PC-9 (cell line): Measurements from ENCODE around the gene NANOS3. TPM values are rescaled to one million over a fixed set of nuclear protein-coding genes. Genes with fewer than 3 reads are reported as not detected.

Source experiments
- BruUV-seq: library from RNA; stranded (reverse); fragments of 400-500 nt; replicated peaks from 2 replicates; lab custom pipeline; 2021; lab: Mats Ljungman, UMichigan
- CTCF ChIA-PET: fragments of 300-600 bp; sonication (Branson Sonifier 250); formaldehyde crosslinking; loops from one replicate; lab custom pipeline; 2022; ENCODE audit warnings: antibody characterized with exemption; lab: Charles Lee
- POLR2A ChIA-PET: fragments of 300-600 bp; sonication (Branson Sonifier 250); formaldehyde crosslinking; loops from one replicate; lab custom pipeline; 2022; ENCODE audit warnings: antibody characterized with exemption; ENCODE audit not compliant: unreplicated experiment; lab: Charles Lee
- DNase-seq, 2 experiments: peaks; one replicate each; pipeline versions ENCODE4 v3.0.0 to v3.0.0-alpha.2; 2015 to 2022; ENCODE audit warnings: mixed read lengths in 1 of 2
- H2AFZ ChIP-seq: fragments of 200-600 bp; sonication (generic); 2 replicates; pipeline ENCODE4 v1.8.1; 2017; ENCODE audit warnings: antibody characterized with exemption
- H3F3A ChIP-seq: fragments of 200-600 bp; sonication (generic); 2 replicates; pipeline ENCODE4 v1.8.1; 2017; ENCODE audit warnings: antibody characterized with exemption, mild to moderate bottlenecking, low read depth; ENCODE audit not compliant: insufficient read depth
- H3K27ac ChIP-seq: fragments of 200-600 bp; sonication (generic); 2 replicates; pipeline ENCODE4 v1.6.1; 2016; ENCODE audit warnings: mixed run types
- H3K27me3 ChIP-seq: fragments of 200-600 bp; sonication (generic); 2 replicates; pipeline ENCODE4 v1.6.1; 2016; ENCODE audit warnings: low read depth, mixed run types; ENCODE audit not compliant: insufficient read depth
- H3K36me3 ChIP-seq: fragments of 200-600 bp; sonication (generic); 2 replicates; pipeline ENCODE4 v1.6.1; 2016; ENCODE audit warnings: low read depth, mixed run types
- H3K4me1 ChIP-seq: fragments of 200-600 bp; sonication (generic); replicated peaks from 2 replicates; pipeline ENCODE4 v1.6.1; 2016; ENCODE audit warnings: mixed run types; ENCODE audit not compliant: insufficient read depth
- H3K4me2 ChIP-seq: fragments of 200-600 bp; sonication (generic); 2 replicates; pipeline ENCODE4 v1.6.1; 2017; ENCODE audit warnings: mixed run types
- H3K4me3 ChIP-seq: fragments of 200-600 bp; sonication (generic); 2 replicates; pipeline ENCODE4 v1.6.1; 2016; ENCODE audit warnings: mixed run types
- H3K79me2 ChIP-seq: fragments of 200-600 bp; sonication (generic); 2 replicates; pipeline ENCODE4 v1.6.1; 2017; ENCODE audit warnings: low read depth, mixed run types
- H3K9me2 ChIP-seq: fragments of 200-600 bp; sonication (generic); 2 replicates; pipeline ENCODE4 v1.8.1; 2017; ENCODE audit warnings: mild to moderate bottlenecking; ENCODE audit not compliant: insufficient read depth
- H3K9me3 ChIP-seq: fragments of 200-600 bp; sonication (generic); 2 replicates; pipeline ENCODE4 v1.8.1; 2016; ENCODE audit warnings: low read depth; ENCODE audit not compliant: insufficient read depth
- H4K20me1 ChIP-seq: fragments of 200-600 bp; sonication (generic); 2 replicates; pipeline ENCODE4 v1.8.1; 2017; ENCODE audit not compliant: insufficient read depth
- EZH2 ChIP-seq: fragments of 200-600 bp; sonication (generic); IDR thresholded peaks from 2 replicates; pipeline ENCODE4 v1.8.0; 2017; ENCODE audit warnings: antibody characterized with exemption, low read depth
- intact Hi-C: fragments of 100-400 bp; cut with micrococcal nuclease; formaldehyde crosslinking; loops from one replicate; pipeline ENCODE4 v1.10.0; 2022; ENCODE audit not compliant: unreplicated experiment
- total RNA-seq: library from RNA; stranded (reverse); gene quantifications from 2 replicates; pipeline ENCODE4 v1.2.3, GENCODE V29; 2021
- TF ChIP-seq, protein P1 (sequence below): fragments of 200-600 bp; sonication (generic); conservative IDR thresholded peaks from 2 replicates; pipeline ENCODE4 v1.6.1; 2017; ENCODE audit warnings: mixed run types, antibody characterized with exemption, mild to moderate bottlenecking, moderate library complexity

NANOS3 gene
- total RNA-seq, 1 experiment from 2014 or later, result 2.1 TPM

DNA sequence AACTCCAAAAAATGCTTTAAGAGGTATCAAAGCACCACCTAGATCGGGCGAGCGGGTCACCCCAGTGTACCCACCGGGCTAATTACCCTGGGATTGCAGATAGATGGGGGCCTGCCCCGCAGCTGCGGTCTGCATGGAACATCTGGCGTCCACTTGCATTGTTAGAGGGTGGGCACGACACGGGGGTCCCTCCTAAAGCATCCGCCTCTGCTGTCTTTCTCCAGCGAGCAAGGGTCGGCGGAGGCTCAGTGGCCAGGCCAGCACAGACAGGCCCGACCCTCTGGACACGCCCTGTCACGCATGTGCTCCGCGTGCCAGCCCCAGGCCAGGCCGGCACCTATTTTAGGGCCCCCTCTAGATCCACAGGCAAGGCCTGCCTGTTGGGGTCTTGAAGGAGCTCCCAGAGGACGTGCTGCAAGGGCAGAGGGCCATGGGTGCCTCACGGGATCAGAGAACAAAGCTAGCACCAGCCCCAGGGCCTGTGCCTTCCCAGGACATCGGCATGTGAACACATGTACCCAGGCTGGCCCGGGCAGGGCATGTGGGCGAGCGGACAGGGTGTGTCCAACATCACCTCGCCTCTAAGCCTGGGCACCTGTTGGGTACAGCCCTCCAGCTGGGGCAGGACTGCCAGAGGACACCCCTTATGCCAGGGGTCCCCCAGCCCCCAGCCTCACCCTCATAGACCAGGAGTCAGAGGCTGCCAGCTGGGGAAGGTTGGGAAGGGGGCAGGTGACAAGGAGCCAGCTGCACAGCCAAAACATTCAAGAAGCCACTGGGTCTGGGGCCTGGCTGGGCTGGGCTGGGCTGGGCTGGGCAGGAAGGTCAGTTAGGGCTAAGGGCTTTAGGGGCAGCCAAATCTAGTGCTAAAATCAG is 35.6 kb upstream of the NANOS3 start:
- Histone ChIP-seq H3K4me2 (peak overlapping the region; percentile 100), H3K4me3 (peak overlapping the region; percentile 61), H2AFZ (no peak overlapping the region), H3K79me2 (peaks cover 67% of the 10 kb centered on the region), H3K9me2 (no peaks in the 10 kb centered on the region), H3K27ac (peak overlapping the region; percentile 97), H3K36me3 (peaks cover 7% of the 10 kb centered on the region), H3K4me1 (peaks cover 71% of the 10 kb centered on the region), H3F3A (peaks cover 81% of the 10 kb centered on the region), H4K20me1 (peaks cover 35% of the 10 kb centered on the region), H3K27me3 (no peaks in the 10 kb centered on the region), H3K9me3 (no peaks in the 10 kb centered on the region)
- POLR2A ChIA-PET, result interaction anchor here (0.5 to 1.9 kb wide), 8 partner anchors 10 to 221 kb away, joined by 3 to 20 read pairs (median 6); partner anchors contain the start of gene PALM3
- no peak for TF ChIP-seq EZH2
- TF ChIP-seq, protein P1, sequence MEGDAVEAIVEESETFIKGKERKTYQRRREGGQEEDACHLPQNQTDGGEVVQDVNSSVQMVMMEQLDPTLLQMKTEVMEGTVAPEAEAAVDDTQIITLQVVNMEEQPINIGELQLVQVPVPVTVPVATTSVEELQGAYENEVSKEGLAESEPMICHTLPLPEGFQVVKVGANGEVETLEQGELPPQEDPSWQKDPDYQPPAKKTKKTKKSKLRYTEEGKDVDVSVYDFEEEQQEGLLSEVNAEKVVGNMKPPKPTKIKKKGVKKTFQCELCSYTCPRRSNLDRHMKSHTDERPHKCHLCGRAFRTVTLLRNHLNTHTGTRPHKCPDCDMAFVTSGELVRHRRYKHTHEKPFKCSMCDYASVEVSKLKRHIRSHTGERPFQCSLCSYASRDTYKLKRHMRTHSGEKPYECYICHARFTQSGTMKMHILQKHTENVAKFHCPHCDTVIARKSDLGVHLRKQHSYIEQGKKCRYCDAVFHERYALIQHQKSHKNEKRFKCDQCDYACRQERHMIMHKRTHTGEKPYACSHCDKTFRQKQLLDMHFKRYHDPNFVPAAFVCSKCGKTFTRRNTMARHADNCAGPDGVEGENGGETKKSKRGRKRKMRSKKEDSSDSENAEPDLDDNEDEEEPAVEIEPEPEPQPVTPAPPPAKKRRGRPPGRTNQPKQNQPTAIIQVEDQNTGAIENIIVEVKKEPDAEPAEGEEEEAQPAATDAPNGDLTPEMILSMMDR, result no peak
- DNase-seq, result peak in 1 of 2 experiments; percentile 63
- CTCF ChIA-PET, result interaction anchor here (0.5 to 0.9 kb wide), 2 partner anchors 21 to 1368 kb away, joined by 3 read pairs; no protein-coding TSS in a partner anchor
- intact Hi-C loops, result loop anchor here (10.0 kb wide), 1 partner anchor 1057 kb away; no protein-coding TSS in a partner anchor
- no TSS peak for BruUV-seq

- Histone ChIP-seq H3K4me3 (peak overlapping the region; percentile 61), H3K4me1 (peaks cover 71% of the 10 kb centered on the region), H3K27me3 (no peaks in the 10 kb centered on the region), H4K20me1 (peaks cover 29% of the 10 kb centered on the region), H3K36me3 (peaks cover 4% of the 10 kb centered on the region), H2AFZ (no peak overlapping the region), H3K9me3 (no peaks in the 10 kb centered on the region), H3K9me2 (no peaks in the 10 kb centered on the region), H3K4me2 (peak overlapping the region; percentile 100), H3F3A (peaks cover 80% of the 10 kb centered on the region), H3K79me2 (peaks cover 61% of the 10 kb centered on the region), H3K27ac (peak overlapping the region; percentile 97)
- intact Hi-C loops, result loop anchor here (10.0 kb wide), 1 partner anchor 1057 kb away; no protein-coding TSS in a partner anchor
- no peak for DNase-seq
- CTCF ChIA-PET, result interaction anchor here (0.5 to 0.9 kb wide), 2 partner anchors 20 to 1367 kb away, joined by 3 read pairs; no protein-coding TSS in a partner anchor
- POLR2A ChIA-PET, result interaction anchor here (0.5 to 1.0 kb wide), 6 partner anchors 9 to 220 kb away, joined by 3 to 6 read pairs (median 5); partner anchors contain the start of gene PALM3
- BruUV-seq, result TSS peak; percentile 53
- TF ChIP-seq, protein P1, result no peak
- no peak for TF ChIP-seq EZH2
Observed at GRCh38 chr19:13841962-13842290, 35.0 kb upstream of the NANOS3 start.

DNA sequence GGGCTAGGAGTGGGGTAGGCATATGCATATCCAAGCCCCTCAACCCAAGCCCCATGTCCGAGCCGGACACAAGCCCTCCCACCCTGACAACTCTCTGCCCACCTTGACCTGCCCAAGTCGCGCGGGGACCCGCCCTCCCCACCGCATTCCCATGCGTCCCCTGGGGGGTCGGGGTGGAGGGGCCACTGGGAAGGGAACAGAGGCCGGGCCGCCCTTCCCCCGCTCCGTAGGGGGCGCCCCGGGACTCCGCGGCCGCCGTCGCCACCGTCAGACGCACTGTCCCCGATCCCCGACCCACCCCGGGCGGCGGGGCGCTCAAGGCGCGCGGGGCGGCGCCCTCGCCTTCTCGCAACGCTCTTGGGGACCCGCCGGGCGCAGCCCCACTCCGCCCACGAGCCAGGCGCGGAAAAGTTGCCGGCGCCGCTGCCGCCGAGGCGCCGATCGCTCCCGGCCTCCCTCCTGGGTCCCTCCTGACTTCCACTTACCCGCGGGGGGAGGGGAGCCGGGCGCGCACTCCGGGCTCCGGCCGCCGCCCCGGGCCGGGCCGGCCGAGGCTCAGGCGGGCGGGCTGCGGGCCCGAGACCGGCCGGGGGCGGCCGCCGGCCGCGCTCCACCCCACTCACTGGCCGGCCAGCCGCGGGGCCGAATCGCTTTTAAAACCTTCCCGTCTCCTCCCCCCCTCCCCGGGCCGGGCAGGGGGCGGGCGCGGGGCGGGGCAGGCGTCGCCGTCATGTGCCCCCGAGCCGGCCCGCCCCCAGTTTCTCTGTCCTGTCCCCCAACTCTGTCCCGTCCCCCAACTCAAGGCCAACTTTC is 34.4 kb upstream of the NANOS3 start:
- Histone ChIP-seq H3K4me1 (peaks cover 71% of the 10 kb centered on the region), H3K4me3 (peak overlapping the region; percentile 61), H3K36me3 (peaks cover 4% of the 10 kb centered on the region), H3K27me3 (no peaks in the 10 kb centered on the region), H2AFZ (no peak overlapping the region), H3F3A (peaks cover 81% of the 10 kb centered on the region), H3K9me2 (no peaks in the 10 kb centered on the region), H3K4me2 (peak overlapping the region; percentile 100), H4K20me1 (peaks cover 24% of the 10 kb centered on the region), H3K9me3 (no peaks in the 10 kb centered on the region), H3K27ac (peak overlapping the region; percentile 97), H3K79me2 (peaks cover 56% of the 10 kb centered on the region)
- peak; percentile 56 to 86 for DNase-seq
- no peak for TF ChIP-seq EZH2
- TF ChIP-seq, protein P1, result no peak; the same call in 1 of the 2 replicates
- intact Hi-C loops, result loop anchor here (1.0 to 10.0 kb wide), 3 partner anchors 9 to 1058 kb away; no protein-coding TSS in a partner anchor
- ChIA-PET CTCF (no interaction called here), POLR2A (interaction anchor here (1.0 kb wide), 1 partner anchor 9 kb away, joined by 5 read pairs; no protein-coding TSS in a partner anchor)
- no TSS peak for BruUV-seq
